H9 (cell line): ENCODE data around the gene RHOH. TPM values are rescaled to one million over a fixed set of nuclear protein-coding genes. Genes with fewer than 3 reads are reported as not detected.
A peak's percentile ranks its signal among the peaks of the same experiment; 100 is the strongest.

Experiments
- DNase-seq: peaks from one replicate; pipeline ENCODE4 v3.0.0-alpha.2; 2017
- H2AFZ ChIP-seq: one replicate; pipeline ENCODE4 v1.6.1; 2013; ENCODE audit warnings: mild to moderate bottlenecking, low read length, control low read depth, moderate library complexity
- H2AK5ac ChIP-seq: 2 replicates; pipeline ENCODE4 v1.6.1; 2013; ENCODE audit warnings: low read length, control low read depth, mixed read lengths; ENCODE audit not compliant: insufficient read length
- H2BK120ac ChIP-seq: one replicate; pipeline ENCODE4 v1.6.1; 2013; ENCODE audit warnings: low read depth, mild to moderate bottlenecking, low read length, control low read depth, inconsistent platforms; ENCODE audit not compliant: poor library complexity, severe bottlenecking
- H2BK12ac ChIP-seq: 2 replicates; pipeline ENCODE4 v1.6.1; 2013; ENCODE audit warnings: low read length, control low read depth, mixed read lengths, low read depth; ENCODE audit not compliant: insufficient read length
- H2BK15ac ChIP-seq: 2 replicates; pipeline ENCODE4 v1.6.1; 2013; ENCODE audit warnings: low read depth, low read length, control low read depth
- H2BK20ac ChIP-seq: one replicate; pipeline ENCODE4 v1.6.1; 2013; ENCODE audit warnings: low read depth, mild to moderate bottlenecking, low read length, control low read depth, inconsistent platforms; ENCODE audit not compliant: poor library complexity, severe bottlenecking
- H2BK5ac ChIP-seq: 2 replicates; pipeline ENCODE4 v1.6.1; 2013; ENCODE audit warnings: low read length, control low read depth, mixed read lengths; ENCODE audit not compliant: insufficient read length
- H3K14ac ChIP-seq: 2 replicates; pipeline ENCODE4 v1.6.1; 2013; ENCODE audit warnings: low read length, control low read depth; ENCODE audit not compliant: insufficient read depth
- H3K18ac ChIP-seq: 2 replicates; pipeline ENCODE4 v1.6.1; 2013; ENCODE audit warnings: low read depth, mild to moderate bottlenecking, mixed read lengths, low read length, control low read depth; ENCODE audit not compliant: insufficient read length
- H3K23ac ChIP-seq: 2 replicates; pipeline ENCODE4 v1.6.1; 2013; ENCODE audit warnings: low read length, control low read depth, mixed read lengths, low read depth; ENCODE audit not compliant: insufficient read length
- H3K23me2 ChIP-seq: 2 replicates; pipeline ENCODE4 v1.6.1; 2013; ENCODE audit warnings: low read depth, mild to moderate bottlenecking, mixed read lengths, low read length, control low read depth; ENCODE audit not compliant: insufficient read length, poor library complexity, severe bottlenecking
- H3K27ac ChIP-seq: 2 replicates; pipeline ENCODE4 v1.5.1; 2013; ENCODE audit warnings: low read length, control low read depth, mixed read lengths, low read depth; ENCODE audit not compliant: insufficient read length
- H3K27me3 ChIP-seq: 2 replicates; pipeline ENCODE4 v1.6.1; 2013; ENCODE audit warnings: low read length, control low read depth, inconsistent platforms; ENCODE audit not compliant: insufficient read depth
- H3K4ac ChIP-seq: 2 replicates; pipeline ENCODE4 v1.6.1; 2013; ENCODE audit warnings: low read depth, mild to moderate bottlenecking, control low read depth, inconsistent platforms, low read length, moderate library complexity
- H3K4me1 ChIP-seq: 2 replicates; pipeline ENCODE4 v1.6.1; 2013; ENCODE audit warnings: low read length, control low read depth, inconsistent platforms; ENCODE audit not compliant: insufficient read depth
- H3K4me2 ChIP-seq: 2 replicates; pipeline ENCODE4 v1.6.1; 2013; ENCODE audit warnings: low read length, control low read depth, mixed read lengths; ENCODE audit not compliant: insufficient read length, insufficient read depth
- H3K56ac ChIP-seq: 2 replicates; pipeline ENCODE4 v1.6.1; 2013; ENCODE audit warnings: low read depth, mild to moderate bottlenecking, mixed read lengths, low read length, control low read depth; ENCODE audit not compliant: insufficient read length
- H3K79me1 ChIP-seq: 2 replicates; pipeline ENCODE4 v1.6.1; 2013; ENCODE audit warnings: low read depth, mild to moderate bottlenecking, moderate library complexity, low read length, control low read depth, inconsistent platforms; ENCODE audit not compliant: insufficient read depth, poor library complexity, severe bottlenecking
- H3K79me2 ChIP-seq: 2 replicates; pipeline ENCODE4 v1.6.1; 2013; ENCODE audit warnings: low read length, control low read depth, inconsistent platforms; ENCODE audit not compliant: insufficient read depth
- H3K9ac ChIP-seq: 2 replicates; pipeline ENCODE4 v1.6.1; 2013; ENCODE audit warnings: low read length, control low read depth, mixed read lengths; ENCODE audit not compliant: insufficient read length; ENCODE audit errors: extremely low read depth
- H3K9me3 ChIP-seq: one replicate; pipeline ENCODE4 v1.6.1; 2013; ENCODE audit warnings: low read depth, low read length, inconsistent platforms; ENCODE audit not compliant: control insufficient read depth
- H3T11ph ChIP-seq: one replicate; pipeline ENCODE4 v1.6.1; 2013; ENCODE audit warnings: mild to moderate bottlenecking, low read length, control low read depth, inconsistent platforms
- H4K20me1 ChIP-seq: one replicate; pipeline ENCODE4 v1.6.1; 2013; ENCODE audit not compliant: control insufficient read depth, insufficient read length, insufficient read depth
- H4K5ac ChIP-seq: 2 replicates; pipeline ENCODE4 v1.6.1; 2013; ENCODE audit warnings: low read depth, mild to moderate bottlenecking, mixed read lengths, low read length, control low read depth; ENCODE audit not compliant: insufficient read length
- H4K8ac ChIP-seq: replicated peaks from 2 replicates; pipeline ENCODE4 v1.6.1; 2013; ENCODE audit warnings: low read length, control low read depth, mixed read lengths, low read depth; ENCODE audit not compliant: insufficient read length
- H4K91ac ChIP-seq: 2 replicates; pipeline ENCODE4 v1.6.1; 2013; ENCODE audit warnings: low read depth, mild to moderate bottlenecking, moderate library complexity, mixed read lengths, low read length, control low read depth; ENCODE audit not compliant: insufficient read length
- H3K27ac Mint-ChIP-seq, 3 experiments: 2 replicates in 2 of 3; 3 replicates in 1 of 3; pipeline ENCODE4 v1.8.0; 2020 to 2021; ENCODE audit warnings: mixed read lengths in 3 of 3, mild to moderate bottlenecking in 1 of 3, moderate library complexity in 1 of 3
- H3K27me3 Mint-ChIP-seq: 2 replicates; pipeline ENCODE4 v1.8.0; 2021; ENCODE audit warnings: low read depth, mild to moderate bottlenecking, moderate library complexity, mixed read lengths
- H3K36me3 Mint-ChIP-seq, 3 experiments: 2 replicates in 2 of 3; 3 replicates in 1 of 3; pipeline ENCODE4 v1.8.0; 2020 to 2021; ENCODE audit warnings: low read depth in 3 of 3, mixed read lengths in 3 of 3; ENCODE audit not compliant: insufficient read depth in 1 of 3
- H3K4me1 Mint-ChIP-seq, 2 experiments: 2 replicates each; pipeline ENCODE4 v1.8.0; 2020; ENCODE audit warnings: mixed read lengths in 2 of 2
- H3K4me3 Mint-ChIP-seq, 2 experiments: 2 replicates in 1 of 2; 3 replicates in 1 of 2; pipeline ENCODE4 v1.8.0; 2020 to 2021; ENCODE audit warnings: mild to moderate bottlenecking in 2 of 2, mixed read lengths in 2 of 2, moderate library complexity in 1 of 2
- H3K9me3 Mint-ChIP-seq, 2 experiments: 2 replicates in 1 of 2; 3 replicates in 1 of 2; pipeline ENCODE4 v1.8.0; 2020; ENCODE audit warnings: mild to moderate bottlenecking in 2 of 2, mixed read lengths in 2 of 2, moderate library complexity in 1 of 2
- CTCF ChIP-seq: fragments of 200-600 bp; sonication (generic); conservative IDR thresholded peaks from 3 replicates; pipeline ENCODE4 v1.8.0; 2021; ENCODE audit warnings: antibody characterized with exemption, mild to moderate bottlenecking
- WGBS: extraction: QIAGEN DNeasy Blood & Tissue Kit; methylation state at CpG from one replicate; pipeline ENCODE4 v1.1.7; 2013; ENCODE audit warnings: missing lambda C conversion rate, low lambda C conversion rate, mixed read lengths; ENCODE audit not compliant: insufficient read length; ENCODE audit errors: extremely low coverage; 5-methylcytosine and 5-hydroxymethylcytosine counted together
- total RNA-seq: library from RNA; stranded (reverse); gene quantifications from 2 replicates; pipeline ENCODE4 v1.2.1, GENCODE V29; 2021

Gene RHOH
- total RNA-seq, 1 experiment from 2014 or later = 7.1 TPM

- no peaks in the 10 kb centered on the region for H3K79me1 ChIP-seq
- no peak for TF ChIP-seq CTCF
- H2AK5ac ChIP-seq = no peak overlapping the region
- no peak overlapping the region for H2AFZ ChIP-seq
- peaks cover 2% of the 10 kb centered on the region; the same call in 1 of the 2 replicates for H3K4me1 ChIP-seq
- DNase-seq = no peak
- H4K91ac ChIP-seq = no peak overlapping the region
- H3K36me3 Mint-ChIP-seq = no peaks in the 10 kb centered on the region
- H3K79me2 ChIP-seq = no peaks in the 10 kb centered on the region
- no peaks in the 10 kb centered on the region for H3K9me3 Mint-ChIP-seq
- no peaks in the 10 kb centered on the region for H3K9me3 ChIP-seq
- H3K27ac ChIP-seq = no peak overlapping the region
- no peak overlapping the region for H3K4ac ChIP-seq
- H3K4me2 ChIP-seq = no peak overlapping the region
- no peak overlapping the region for H2BK120ac ChIP-seq
- no peaks in the 10 kb centered on the region for H3K27me3 Mint-ChIP-seq
- peak overlapping the region in 1 of 3 experiments; percentile 56; a peak in 3 of 7 replicates for H3K27ac Mint-ChIP-seq
- no peak overlapping the region for H3T11ph ChIP-seq
- H2BK20ac ChIP-seq = no peak overlapping the region
- no peak overlapping the region for H4K5ac ChIP-seq
- H4K20me1 ChIP-seq = no peaks in the 10 kb centered on the region
- H3K56ac ChIP-seq = no peak overlapping the region
- H2BK15ac ChIP-seq = no peak overlapping the region
- no peak overlapping the region for H4K8ac ChIP-seq
- no CpG with 5 or more reads among the region's 4 CpGs for WGBS
- no peaks in the 10 kb centered on the region for H3K27me3 ChIP-seq
- H3K4me3 Mint-ChIP-seq = no peak overlapping the region
- H3K14ac ChIP-seq = no peak overlapping the region
- no peak overlapping the region for H3K23ac ChIP-seq
- no peak overlapping the region for H3K18ac ChIP-seq
- peaks cover 28 to 31% of the 10 kb centered on the region in 2 experiments for H3K4me1 Mint-ChIP-seq
- no peaks in the 10 kb centered on the region for H3K23me2 ChIP-seq
- no peak overlapping the region for H3K9ac ChIP-seq
- no peak overlapping the region for H2BK12ac ChIP-seq
- no peak overlapping the region for H2BK5ac ChIP-seq
Measured at GRCh38 chr4:40187386-40187906, 9.4 kb upstream of the RHOH start.
